22Rv1 (cell line): ENCODE results near the gene AWAT2.

Experiments used
- ZFX ChIP-seq: fragments of 450-650 bp; IDR thresholded peaks from 2 replicates; pipeline ENCODE4 v1.6.1; 2017; ENCODE audit warnings: antibody characterized with exemption, borderline replicate concordance
- TF ChIP-seq, protein P1 (sequence below): fragments of 450-650 bp; IDR thresholded peaks from 2 replicates; pipeline ENCODE4 v1.5.1; 2017; ENCODE audit warnings: mild to moderate bottlenecking

DNA sequence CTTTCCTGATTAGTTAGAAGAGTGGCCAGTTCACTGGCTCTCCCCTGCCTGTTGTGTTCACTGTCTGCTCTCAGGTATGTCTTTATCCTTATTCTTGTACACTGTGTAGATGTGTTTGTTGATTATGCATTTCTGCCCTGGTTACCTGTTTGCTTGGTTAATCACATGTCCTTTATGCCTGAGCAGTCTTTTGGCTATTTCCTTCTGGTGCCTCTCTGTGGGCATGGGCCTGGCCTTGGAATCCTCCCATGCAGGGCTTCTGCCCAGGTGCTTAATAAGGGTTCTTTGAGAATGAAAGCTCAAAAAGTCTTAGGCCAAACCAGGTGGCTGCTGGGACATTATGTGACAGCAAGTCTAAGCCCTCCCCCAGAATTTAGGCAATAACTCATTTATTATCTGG, 39.0 kb upstream of the AWAT2 start:
- TF ChIP-seq, protein P1, sequence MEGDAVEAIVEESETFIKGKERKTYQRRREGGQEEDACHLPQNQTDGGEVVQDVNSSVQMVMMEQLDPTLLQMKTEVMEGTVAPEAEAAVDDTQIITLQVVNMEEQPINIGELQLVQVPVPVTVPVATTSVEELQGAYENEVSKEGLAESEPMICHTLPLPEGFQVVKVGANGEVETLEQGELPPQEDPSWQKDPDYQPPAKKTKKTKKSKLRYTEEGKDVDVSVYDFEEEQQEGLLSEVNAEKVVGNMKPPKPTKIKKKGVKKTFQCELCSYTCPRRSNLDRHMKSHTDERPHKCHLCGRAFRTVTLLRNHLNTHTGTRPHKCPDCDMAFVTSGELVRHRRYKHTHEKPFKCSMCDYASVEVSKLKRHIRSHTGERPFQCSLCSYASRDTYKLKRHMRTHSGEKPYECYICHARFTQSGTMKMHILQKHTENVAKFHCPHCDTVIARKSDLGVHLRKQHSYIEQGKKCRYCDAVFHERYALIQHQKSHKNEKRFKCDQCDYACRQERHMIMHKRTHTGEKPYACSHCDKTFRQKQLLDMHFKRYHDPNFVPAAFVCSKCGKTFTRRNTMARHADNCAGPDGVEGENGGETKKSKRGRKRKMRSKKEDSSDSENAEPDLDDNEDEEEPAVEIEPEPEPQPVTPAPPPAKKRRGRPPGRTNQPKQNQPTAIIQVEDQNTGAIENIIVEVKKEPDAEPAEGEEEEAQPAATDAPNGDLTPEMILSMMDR, result no peak
- TF ChIP-seq ZFX, result no peak
